ENCODE results near the gene NOC4L.
"Not testable (repeated sequence)": the region's sequence is repeated elsewhere in the genome, so short reads cannot be mapped to it uniquely, and the experiment has no call there.

NOC4L gene

DNA sequence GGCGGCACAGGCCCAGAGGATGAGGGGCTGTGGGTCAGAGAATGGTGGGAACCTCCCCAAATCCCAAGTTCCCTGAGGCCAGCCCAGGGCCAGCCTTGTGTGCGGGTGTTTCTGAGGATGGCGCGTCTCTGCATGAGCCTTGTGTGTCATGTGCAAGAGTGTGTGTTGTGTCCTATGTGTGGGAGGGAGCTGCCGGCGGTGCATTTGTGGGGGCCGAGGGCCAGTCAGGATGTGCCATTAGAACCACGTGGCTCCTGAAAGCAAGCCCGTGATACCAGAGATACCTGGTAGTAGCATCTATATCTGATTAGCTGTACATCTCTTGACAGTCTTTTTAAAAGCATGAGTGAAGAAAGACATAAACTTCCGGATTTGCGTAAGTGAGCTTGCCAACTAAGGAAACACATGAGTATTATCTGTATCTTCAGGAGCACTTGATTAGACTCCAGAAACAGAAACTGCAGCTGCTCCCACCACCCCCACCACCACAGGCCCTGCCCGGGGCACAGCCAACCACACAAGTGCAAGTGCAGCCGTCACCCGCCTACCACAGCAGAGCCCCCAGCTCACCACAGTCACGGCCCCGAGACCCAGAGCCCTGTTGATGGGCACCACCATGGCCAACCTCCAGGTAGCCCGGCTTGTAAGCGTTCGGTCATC is 19.4 kb upstream of the NOC4L start:
- no peak for DNase-seq

- no peak for DNase-seq
Measured at GRCh38 chr12:132125736-132126135, 18.5 kb upstream of the NOC4L start.

GRCh38 chr12:132127041-132127440 is 17.2 kb upstream of the NOC4L start:
- no peak for DNase-seq

DNA sequence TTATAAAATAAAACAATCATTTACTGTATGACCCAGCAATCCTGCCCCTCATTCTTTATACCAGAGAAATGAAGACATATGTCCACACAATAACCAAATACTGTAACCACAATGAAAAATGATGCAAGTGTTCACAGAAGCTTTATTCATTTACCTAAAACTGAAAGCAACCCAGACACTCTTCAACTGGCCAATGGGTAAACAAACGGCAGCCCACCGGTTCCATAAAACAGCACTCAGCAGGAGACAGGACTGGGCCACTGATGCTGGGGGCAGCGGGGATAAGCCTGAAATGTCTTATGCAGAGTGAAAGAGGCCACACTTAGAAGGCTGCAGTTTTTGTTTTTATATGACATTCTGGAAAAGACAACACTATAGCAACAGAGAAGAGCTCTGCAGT is 15.2 kb upstream of the NOC4L start:
- DNase-seq = no peak

- DNase-seq = no peak
Measured at GRCh38 chr12:132130690-132131089, 13.6 kb upstream of the NOC4L start.

DNA sequence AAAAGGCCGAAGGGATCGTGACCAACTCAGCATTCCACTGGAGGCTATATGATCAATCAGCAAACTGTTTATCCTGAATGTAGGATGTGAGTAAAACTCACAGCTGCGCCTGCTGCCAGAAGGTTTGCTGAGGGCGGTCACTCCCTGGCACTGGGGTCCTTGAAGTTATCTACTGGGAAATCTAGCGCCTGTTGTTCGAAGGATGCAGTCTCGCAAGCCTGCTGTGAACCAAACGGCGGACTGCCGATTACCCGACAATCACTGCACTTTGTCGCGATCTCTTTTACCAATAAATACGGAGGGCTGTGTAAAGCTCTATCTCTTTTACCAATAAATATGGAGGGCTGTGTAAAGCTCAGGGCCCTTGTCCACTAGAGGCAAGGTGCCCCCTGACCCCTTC is 13.0 kb upstream of the NOC4L start:
- no peak for DNase-seq

DNA sequence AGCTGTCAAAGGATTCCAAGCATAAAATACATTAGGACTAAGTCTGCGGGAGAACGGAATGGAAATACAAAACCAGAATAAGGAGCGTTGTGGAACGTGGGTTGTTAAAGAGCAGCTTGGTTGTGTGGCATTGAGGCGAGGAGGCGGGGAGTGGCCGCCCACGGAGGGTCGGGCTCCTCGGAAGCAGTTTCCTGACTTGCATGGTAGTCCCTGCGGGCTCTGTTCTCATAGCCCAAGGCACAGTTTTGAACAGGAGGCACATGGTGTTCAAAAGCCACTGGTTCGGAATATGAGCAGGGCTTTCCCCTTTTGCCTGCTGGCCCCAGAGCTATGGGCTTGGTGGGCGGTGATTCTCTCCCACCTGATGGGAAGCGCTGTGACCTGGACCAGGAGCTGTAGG is 12.3 kb upstream of the NOC4L start:
- no peak for DNase-seq

- DNase-seq = no peak
Measured at GRCh38 chr12:132132609-132133430, 11.4 kb upstream of the NOC4L start.

- no peak for DNase-seq
Measured at GRCh38 chr12:132133952-132134652, 10.2 kb upstream of the NOC4L start.

- not testable (repeated sequence) for DNase-seq
Measured at GRCh38 chr12:132134653-132135183, 9.5 kb upstream of the NOC4L start.

- DNase-seq = not testable (repeated sequence)
Measured at GRCh38 chr12:132136226-132136625, 8.0 kb upstream of the NOC4L start.

GRCh38 chr12:132137483-132138125 is 6.7 kb upstream of the NOC4L start:
- no peak for DNase-seq

DNA sequence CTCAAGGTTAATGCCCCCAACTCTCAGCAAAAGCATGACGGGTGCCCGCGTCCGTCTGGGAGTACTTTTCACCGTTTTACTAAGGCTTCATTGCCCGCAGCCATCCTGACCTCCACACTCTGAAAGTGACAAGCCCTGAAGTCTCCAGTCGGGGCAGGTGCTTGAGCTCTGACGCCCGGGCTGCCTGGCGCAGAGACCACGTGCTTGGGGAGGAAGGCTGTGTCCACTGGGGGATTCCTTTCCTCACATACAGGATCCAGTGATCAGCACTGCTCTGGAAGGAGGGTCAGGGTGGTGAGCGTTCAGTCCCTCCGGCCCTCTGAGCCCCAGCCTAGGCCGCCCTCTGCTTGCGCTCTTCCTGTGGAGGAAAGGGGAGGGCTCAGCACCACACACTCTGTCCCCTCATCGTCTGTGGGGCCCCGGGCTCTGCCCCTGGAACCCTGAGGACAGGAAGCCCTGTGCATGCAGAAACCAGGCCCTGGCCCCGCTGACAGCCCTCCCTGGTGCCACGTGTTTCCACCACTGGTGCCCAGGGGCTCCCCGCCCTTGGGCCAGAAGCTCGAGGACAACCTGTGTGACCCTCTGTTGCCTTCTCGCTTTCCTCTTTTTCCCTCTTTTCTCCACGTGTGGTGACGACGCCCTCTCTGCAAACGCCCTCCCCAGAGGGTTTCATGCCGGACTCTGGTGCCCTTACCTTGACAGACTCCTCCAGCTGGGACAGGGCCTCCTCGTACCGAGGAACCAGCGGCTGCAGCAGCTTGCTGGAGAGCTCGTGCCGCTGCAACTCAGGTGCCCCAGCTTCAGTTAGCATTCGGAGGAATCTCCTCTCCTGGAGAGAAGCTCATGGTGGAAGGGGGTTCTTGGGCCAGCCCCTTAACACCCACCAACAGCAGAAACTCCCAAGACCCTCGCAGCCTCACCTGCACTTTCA is 5.1 kb upstream of the NOC4L start:
- DNase-seq = no peak

GRCh38 chr12:132139912-132140311 is 4.3 kb upstream of the NOC4L start:
- no peak for DNase-seq

- no peak for DNase-seq
Measured at GRCh38 chr12:132140501-132140900, 3.8 kb upstream of the NOC4L start.

DNA sequence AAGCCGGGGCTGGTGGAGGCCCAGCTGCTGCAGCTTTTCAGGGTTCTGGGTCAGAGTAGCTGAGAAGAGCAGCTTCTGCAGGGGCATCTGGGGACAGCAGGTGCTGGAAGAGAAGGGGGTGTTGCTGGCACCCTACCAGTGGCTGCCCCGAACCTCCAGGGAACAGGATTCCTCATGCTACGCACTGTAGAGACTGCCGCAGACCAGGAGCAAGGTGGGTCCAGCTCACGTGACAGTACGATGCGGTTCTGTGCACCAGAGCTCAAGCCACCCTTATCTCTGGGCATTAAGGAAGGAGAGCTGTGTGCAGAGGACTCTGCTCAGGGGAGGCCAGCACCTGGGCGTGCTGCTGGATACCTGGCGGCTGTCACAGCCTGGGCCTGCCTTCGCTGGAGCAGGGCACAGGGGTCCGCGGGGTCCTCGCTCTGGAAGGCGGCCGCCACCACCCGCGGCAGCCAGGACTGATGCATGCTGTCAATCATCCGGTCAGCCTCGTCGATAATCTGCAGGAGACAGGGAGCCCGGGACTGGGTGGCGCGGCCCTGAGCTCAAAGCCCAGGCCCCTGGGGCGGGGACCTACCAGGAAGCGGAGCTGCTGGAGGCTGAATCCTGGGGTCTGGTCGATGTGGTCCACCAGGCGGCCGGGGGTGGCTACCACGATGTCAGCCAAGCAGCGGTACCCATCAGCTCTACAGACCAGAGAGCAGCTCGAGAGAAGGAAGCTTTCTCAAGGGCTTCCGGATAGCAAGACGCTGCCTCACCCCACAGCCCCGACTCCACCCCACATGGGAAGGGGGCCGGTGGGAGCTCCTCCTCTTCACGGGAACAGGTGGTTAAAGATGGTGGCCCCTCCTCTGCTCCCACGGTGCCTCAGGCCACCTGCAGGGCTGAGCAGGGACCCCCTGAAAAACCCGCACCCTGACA is 3.1 kb upstream of the NOC4L start:
- no peak for DNase-seq

DNA sequence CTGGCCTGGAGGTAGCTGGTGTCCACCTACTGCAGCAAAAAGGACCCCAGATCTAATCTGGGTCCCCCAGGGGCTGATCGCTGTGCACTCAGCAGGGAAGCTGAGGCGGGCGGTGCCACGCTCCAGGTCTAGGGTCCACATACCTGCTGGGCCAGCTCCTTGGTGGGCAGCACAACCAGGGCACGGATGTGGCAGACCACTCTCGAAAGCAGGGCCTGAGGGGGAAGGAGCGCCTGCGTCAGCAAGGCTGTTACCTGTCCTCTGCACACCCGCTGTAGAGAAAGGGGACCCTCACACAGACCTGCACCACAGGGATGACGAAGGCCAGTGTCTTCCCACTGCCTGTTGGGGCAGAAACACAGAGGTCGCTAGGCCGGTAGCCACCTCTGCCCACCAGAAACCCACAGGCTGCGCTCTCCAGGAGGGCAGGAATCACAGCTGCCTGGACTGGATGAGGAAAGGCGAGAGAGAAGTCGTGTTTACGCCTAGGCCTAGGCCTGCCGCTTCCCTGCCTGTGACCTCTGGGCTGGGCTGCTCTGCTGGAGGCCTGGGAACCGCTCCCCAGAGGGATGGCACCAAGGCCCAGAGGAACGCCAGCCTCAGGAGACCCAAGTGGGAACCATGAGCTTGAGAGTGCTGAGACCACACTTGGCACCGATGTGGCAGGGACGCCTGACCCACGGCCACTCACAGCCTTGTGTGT is 2.1 kb upstream of the NOC4L start:
- no peak for DNase-seq

DNA sequence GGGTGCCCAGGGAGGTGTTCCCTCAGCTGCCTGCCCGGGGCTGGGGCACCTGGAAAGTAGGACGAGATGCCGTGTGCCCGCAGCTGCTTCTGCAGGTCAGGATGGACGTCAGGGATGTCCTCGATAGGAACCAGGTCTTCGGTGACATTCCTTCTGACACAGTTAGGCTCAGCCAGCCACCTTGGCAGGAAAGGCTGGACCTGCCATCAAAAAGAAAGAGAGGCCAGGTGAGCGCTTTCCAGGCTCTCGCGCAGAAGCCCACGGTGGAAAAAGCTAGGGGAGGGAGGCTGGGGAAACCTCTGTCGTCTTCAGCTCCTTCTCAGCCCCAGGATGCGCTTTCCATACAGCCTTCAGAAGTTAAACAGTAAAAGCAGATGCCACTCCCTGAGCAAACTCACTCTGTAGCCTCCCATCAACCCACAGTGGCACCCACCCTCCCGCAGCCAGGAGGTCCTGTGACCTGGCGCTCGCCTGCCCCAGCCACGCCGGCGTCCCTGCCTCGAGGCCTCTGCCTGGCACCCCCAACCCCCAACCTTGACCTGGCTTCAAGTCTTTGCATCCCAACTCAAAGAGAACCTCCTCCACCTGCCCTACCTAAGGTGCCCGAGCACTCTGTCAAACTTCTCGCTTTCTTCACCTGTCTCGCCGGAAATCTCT is 1.4 kb upstream of the NOC4L start:
- no peak for DNase-seq

DNA sequence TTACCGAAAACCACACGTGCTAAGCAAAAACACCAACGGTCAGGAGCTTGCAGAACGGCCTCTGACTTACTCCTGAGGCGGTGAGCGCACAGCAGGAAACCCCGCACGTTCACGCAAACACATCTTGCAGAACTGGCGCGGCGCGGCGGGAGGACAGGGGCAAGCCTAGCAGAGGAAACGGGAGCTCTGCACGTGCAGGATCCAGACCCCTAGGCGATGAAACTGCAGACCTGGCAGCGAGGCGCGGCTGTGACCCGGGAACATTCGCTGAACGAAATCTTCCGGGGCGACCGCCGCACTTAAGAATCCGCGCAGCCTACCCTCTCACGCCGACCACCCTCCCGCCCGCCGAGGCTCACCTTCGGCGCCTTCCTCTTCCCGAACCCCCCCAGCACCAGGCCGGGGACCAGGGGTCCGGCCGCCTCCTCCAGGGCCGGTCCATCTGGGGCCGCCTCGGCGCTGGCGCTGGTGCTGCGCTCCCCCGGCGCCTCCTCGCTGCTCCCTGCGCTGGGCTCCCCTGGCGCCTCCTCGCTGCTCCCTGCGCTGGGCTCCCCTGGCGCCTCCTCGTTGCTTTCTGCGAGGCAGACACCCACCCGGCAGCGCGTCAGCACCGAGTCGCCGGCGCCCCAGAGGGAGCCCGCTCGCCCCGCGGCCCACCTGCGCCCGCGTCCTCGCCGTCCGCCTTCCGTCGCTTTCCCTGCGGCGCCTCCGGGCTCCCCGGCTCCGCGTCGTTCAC is 753 bp upstream of the NOC4L start:
- DNase-seq = no peak
